IMR-90 (cell line): ENCODE data around the gene COL4A2. TPM values are rescaled to one million over a fixed set of nuclear protein-coding genes. Genes with fewer than 3 reads are reported as not detected.

ENCODE experiments used
- ATAC-seq: fragments of 200-7000 bp; cut with Tn5 transposase; 2 replicates; pipeline ENCODE4 v1.9.1; 2020; ENCODE audit warnings: low read depth, mild to moderate bottlenecking, moderate library complexity
- BruUV-seq: library from RNA; stranded (reverse); fragments of 400-500 nt; replicated peaks from 2 replicates; lab custom pipeline; 2021; lab: Mats Ljungman, UMichigan
- CTCF ChIA-PET: fragments of 300-600 bp; formaldehyde crosslinking; extraction: SDS; loops from one replicate; lab custom pipeline; 2021; ENCODE audit warnings: antibody characterized with exemption; lab: Yijun Ruan, JAX
- POLR2A ChIA-PET: fragments of 300-600 bp; sonication (Branson Sonifier 250); formaldehyde crosslinking; loops from one replicate; lab custom pipeline; 2022; ENCODE audit warnings: antibody characterized with exemption; ENCODE audit not compliant: unreplicated experiment; lab: Charles Lee
- DNase-seq: peaks from one replicate; pipeline ENCODE4 v3.0.0; 2013
- H2AFZ ChIP-seq: replicated peaks from 2 replicates; pipeline ENCODE3; 2013; ENCODE audit warnings: low read length, mild to moderate bottlenecking; ENCODE audit not compliant: poor library complexity
- H2AK5ac ChIP-seq: 2 replicates; pipeline ENCODE4 v1.6.1; 2013; ENCODE audit warnings: low read depth, low read length, inconsistent platforms
- H2AK9ac ChIP-seq: replicated peaks from 2 replicates; pipeline ENCODE3; 2013; ENCODE audit warnings: mild to moderate bottlenecking, low read depth, low read length, moderate library complexity; ENCODE audit not compliant: poor library complexity
- H2BK120ac ChIP-seq: 2 replicates; pipeline ENCODE4 v1.6.1; 2013; ENCODE audit warnings: low read depth, low read length, inconsistent platforms
- H2BK15ac ChIP-seq: 3 replicates; pipeline ENCODE4 v1.6.1; 2013; ENCODE audit warnings: low read depth, low read length, inconsistent platforms
- H2BK20ac ChIP-seq: 2 replicates; pipeline ENCODE4 v1.6.1; 2013; ENCODE audit warnings: low read depth, mild to moderate bottlenecking, inconsistent platforms, low read length, moderate library complexity
- H2BK5ac ChIP-seq: 2 replicates; pipeline ENCODE4 v1.6.1; 2013; ENCODE audit warnings: mild to moderate bottlenecking, low read depth, low read length, inconsistent platforms; ENCODE audit not compliant: poor library complexity, severe bottlenecking
- H3K14ac ChIP-seq: replicated peaks from 2 replicates; pipeline ENCODE4 v1.6.1; 2013; ENCODE audit warnings: low read depth, low read length, inconsistent platforms
- H3K18ac ChIP-seq: 2 replicates; pipeline ENCODE4 v1.6.1; 2013; ENCODE audit warnings: low read depth, low read length, control low read depth
- H3K23ac ChIP-seq: 2 replicates; pipeline ENCODE4 v1.6.1; 2013; ENCODE audit warnings: low read depth, low read length, inconsistent platforms
- H3K27ac ChIP-seq: 2 replicates; pipeline ENCODE4 v1.5.1; 2013; ENCODE audit warnings: mild to moderate bottlenecking, control low read depth, low read length; ENCODE audit not compliant: insufficient read depth
- H3K27me3 ChIP-seq: 2 replicates; pipeline ENCODE4 v1.6.1; 2013; ENCODE audit warnings: low read length; ENCODE audit not compliant: control insufficient read depth, insufficient read depth
- H3K36me3 ChIP-seq: 2 replicates; pipeline ENCODE4 v1.6.1; 2013; ENCODE audit warnings: low read length, mixed read lengths; ENCODE audit not compliant: control insufficient read depth, insufficient read depth
- H3K4ac ChIP-seq: 2 replicates; pipeline ENCODE4 v1.6.1; 2013; ENCODE audit warnings: low read depth, low read length, inconsistent platforms
- H3K4me1 ChIP-seq: 2 replicates; pipeline ENCODE4 v1.6.1; 2013; ENCODE audit warnings: low read length, mixed read lengths; ENCODE audit not compliant: control insufficient read depth, insufficient read depth
- H3K4me2 ChIP-seq: 2 replicates; pipeline ENCODE4 v1.6.1; 2013; ENCODE audit warnings: low read depth, mild to moderate bottlenecking, control low read depth, low read length, moderate library complexity
- H3K4me3 ChIP-seq: 2 replicates; pipeline ENCODE4 v1.5.1; 2013; ENCODE audit warnings: low read depth, mild to moderate bottlenecking, control low read depth, low read length, moderate library complexity; ENCODE audit not compliant: insufficient read depth
- H3K56ac ChIP-seq: 2 replicates; pipeline ENCODE4 v1.6.1; 2013; ENCODE audit warnings: low read length, inconsistent platforms; ENCODE audit not compliant: insufficient read depth; ENCODE audit errors: extremely low read depth
- H3K79me1 ChIP-seq, 2 experiments: 2 replicates each; pipeline ENCODE4 v1.6.1; 2013; ENCODE audit warnings: low read length in 2 of 2, inconsistent platforms in 1 of 2, low read depth in 1 of 2
- H3K9ac ChIP-seq: 2 replicates; pipeline ENCODE4 v1.6.1; 2013; ENCODE audit warnings: low read depth, low read length, control low read depth
- H3K9me1 ChIP-seq: 2 replicates; pipeline ENCODE4 v1.6.1; 2013; ENCODE audit warnings: low read length, inconsistent platforms; ENCODE audit not compliant: insufficient read depth
- H3K9me3 ChIP-seq: 2 replicates; pipeline ENCODE4 v1.6.1; 2013; ENCODE audit warnings: low read length; ENCODE audit not compliant: control insufficient read depth, insufficient read depth
- H4K20me1 ChIP-seq: 2 replicates; pipeline ENCODE4 v1.6.1; 2013; ENCODE audit warnings: low read length, inconsistent platforms; ENCODE audit not compliant: insufficient read depth
- H4K5ac ChIP-seq: 2 replicates; pipeline ENCODE4 v1.6.1; 2013; ENCODE audit warnings: mild to moderate bottlenecking, low read depth, low read length, control low read depth
- H4K8ac ChIP-seq, 2 experiments: 2 replicates each; pipeline ENCODE4 v1.6.1; 2013; ENCODE audit warnings: low read depth in 2 of 2, low read length in 2 of 2, control low read depth in 1 of 2, inconsistent platforms in 1 of 2
- H4K91ac ChIP-seq: 2 replicates; pipeline ENCODE4 v1.6.1; 2013; ENCODE audit warnings: low read depth, low read length, inconsistent platforms; ENCODE audit not compliant: insufficient read depth
- BHLHE40 ChIP-seq: fragments of 150-350 bp; IDR thresholded peaks from 2 replicates; pipeline ENCODE4 v1.6.1; 2016; ENCODE audit warnings: mild to moderate bottlenecking, low read depth, low read length
- CEBPB ChIP-seq: IDR thresholded peaks from 2 replicates; pipeline ENCODE4 v1.6.1; 2012; ENCODE audit warnings: low read depth, low read length, improper control_type of control experiment
- CHD1 ChIP-seq: IDR thresholded peaks from 2 replicates; pipeline ENCODE4 v1.6.1; 2012; ENCODE audit warnings: low read depth, low read length, improper control_type of control experiment
- ELK1 ChIP-seq: fragments of 150-350 bp; IDR thresholded peaks from 2 replicates; pipeline ENCODE4 v1.6.1; 2016; ENCODE audit warnings: low read depth, mild to moderate bottlenecking, low read length, moderate library complexity, borderline replicate concordance
- FOS ChIP-seq: fragments of 150-350 bp; IDR thresholded peaks from 2 replicates; pipeline ENCODE4 v1.6.1; 2016; ENCODE audit warnings: low read depth, low read length
- MAFK ChIP-seq: IDR thresholded peaks from 2 replicates; pipeline ENCODE4 v1.6.1; 2012; ENCODE audit warnings: low read depth, low read length, improper control_type of control experiment
- MAZ ChIP-seq: IDR thresholded peaks from 2 replicates; pipeline ENCODE4 v1.6.1; 2012; ENCODE audit warnings: low read depth, mild to moderate bottlenecking, low read length, improper control_type of control experiment, moderate library complexity, borderline replicate concordance
- MXI1 ChIP-seq: IDR thresholded peaks from 2 replicates; pipeline ENCODE4 v1.6.1; 2012; ENCODE audit warnings: low read depth, mild to moderate bottlenecking, low read length, moderate library complexity, borderline replicate concordance
- NFE2L2 ChIP-seq: fragments of 150-350 bp; IDR thresholded peaks from 2 replicates; pipeline ENCODE4 v1.6.1; 2016; ENCODE audit warnings: low read depth, mild to moderate bottlenecking, low read length
- POLR2A ChIP-seq: IDR thresholded peaks from 2 replicates; pipeline ENCODE4 v1.6.1; 2012; ENCODE audit warnings: mild to moderate bottlenecking, low read depth, low read length
- RAD21 ChIP-seq: IDR thresholded peaks from 2 replicates; pipeline ENCODE4 v1.6.1; 2012; ENCODE audit warnings: low read length, improper control_type of control experiment
- RCOR1 ChIP-seq: IDR thresholded peaks from 2 replicates; pipeline ENCODE4 v1.6.1; 2012; ENCODE audit warnings: mild to moderate bottlenecking, low read length, improper control_type of control experiment; ENCODE audit not compliant: insufficient replicate concordance
- RFX5 ChIP-seq: IDR thresholded peaks from 2 replicates; pipeline ENCODE4 v1.8.0; 2012; ENCODE audit warnings: low read depth, mild to moderate bottlenecking, low read length, moderate library complexity
- SMC3 ChIP-seq: fragments of 150-350 bp; IDR thresholded peaks from 2 replicates; pipeline ENCODE4 v1.6.1; 2016; ENCODE audit warnings: low read depth, mild to moderate bottlenecking, antibody characterized with exemption, low read length, moderate library complexity
- WGBS, 2 experiments: methylation state at CpG; one replicate each; pipeline versions ENCODE4 v1.1.5 to v1.1.7; 2013; ENCODE audit warnings: missing lambda C conversion rate in 2 of 2; ENCODE audit not compliant: insufficient read length in 1 of 2; ENCODE audit errors: extremely low coverage in 2 of 2; 5-methylcytosine and 5-hydroxymethylcytosine counted together
- dilution Hi-C: fragments of 300-500 bp; cut with HindIII; formaldehyde crosslinking; loops from one replicate; pipeline ENCODE4 v1.14.3; 2018; ENCODE audit warnings: low sequenced_read_pairs; ENCODE audit not compliant: unreplicated experiment
- in situ Hi-C: fragments of 300-500 bp; cut with MboI; formaldehyde crosslinking; loops from 3 replicates; pipeline ENCODE4 v1.14.3; 2019; ENCODE audit warnings: low sequenced_read_pairs, inconsistent platforms, mixed read lengths
- intact Hi-C: fragments of 100-400 bp; cut with micrococcal nuclease; formaldehyde crosslinking; loops from 2 replicates; pipeline ENCODE4 v1.10.0; 2022
- polyA plus RNA-seq, 3 experiments: library from polyadenylated mRNA; depleted of rRNA; stranded (reverse); fragments of >200 nt; gene quantifications; 2 replicates each; pipeline ENCODE4 v1.2.3, GENCODE V29; 2012; ENCODE audit warnings: low replicate concordance in 1 of 3
- total RNA-seq: library from RNA; depleted of rRNA; stranded (reverse); fragments of >200 nt; gene quantifications from 2 replicates; pipeline ENCODE4 v1.2.3, GENCODE V29; 2012
- TF ChIP-seq, protein P1 (sequence below): conservative IDR thresholded peaks from 2 replicates; pipeline ENCODE4 v1.5.1; 2012; ENCODE audit warnings: mild to moderate bottlenecking, low read depth, low read length, improper control_type of control experiment
- TF ChIP-seq, protein P2 (sequence below): fragments of 150-350 bp; IDR thresholded peaks from 2 replicates; pipeline ENCODE4 v1.6.1; 2017; ENCODE audit warnings: mild to moderate bottlenecking, antibody characterized with exemption, low read length, low read depth

COL4A2 gene
- total and polyA plus RNA-seq, 2 of the 4 experiments (the other 2 are of a cell fraction): 90.7 to 457 TPM

DNA sequence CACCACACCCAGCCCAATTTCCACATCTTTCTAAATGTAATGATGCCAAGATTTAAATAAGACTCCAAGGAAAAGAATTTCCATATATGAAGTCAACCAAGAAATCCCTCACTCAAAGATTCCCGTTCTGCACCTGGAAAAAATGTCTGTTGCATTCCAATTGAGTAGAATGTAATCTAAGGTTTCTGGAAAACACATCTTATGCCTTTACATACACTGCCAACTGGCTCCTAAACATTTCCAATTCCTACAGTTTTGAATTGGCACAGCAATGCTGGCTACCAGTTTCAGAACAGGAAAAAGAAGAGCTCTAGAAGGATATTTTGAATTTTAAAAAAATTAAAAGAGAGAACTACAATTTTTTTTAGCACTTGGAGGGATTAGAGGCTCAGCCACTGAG lies 43.0 kb downstream of the COL4A2 start:
- in situ Hi-C loops: no loop called here
- BruUV-seq: no TSS peak
- no peak overlapping the region for H3K27ac ChIP-seq

More for the DNA sequence above, 43.0 kb downstream of the COL4A2 start:
- H3K4me3 ChIP-seq: no peak overlapping the region
- no peak overlapping the region for H2BK15ac ChIP-seq
- H2AFZ ChIP-seq: no peak overlapping the region
- TF ChIP-seq RCOR1 (no peak), MXI1 (no peak), FOS (no peak), NFE2L2 (no peak), BHLHE40 (no peak), MAFK (no peak), ELK1 (no peak), POLR2A (no peak), RAD21 (no peak), SMC3 (no peak), MAZ (no peak), CHD1 (no peak), RFX5 (no peak), CEBPB (no peak)
- TF ChIP-seq, protein P1, sequence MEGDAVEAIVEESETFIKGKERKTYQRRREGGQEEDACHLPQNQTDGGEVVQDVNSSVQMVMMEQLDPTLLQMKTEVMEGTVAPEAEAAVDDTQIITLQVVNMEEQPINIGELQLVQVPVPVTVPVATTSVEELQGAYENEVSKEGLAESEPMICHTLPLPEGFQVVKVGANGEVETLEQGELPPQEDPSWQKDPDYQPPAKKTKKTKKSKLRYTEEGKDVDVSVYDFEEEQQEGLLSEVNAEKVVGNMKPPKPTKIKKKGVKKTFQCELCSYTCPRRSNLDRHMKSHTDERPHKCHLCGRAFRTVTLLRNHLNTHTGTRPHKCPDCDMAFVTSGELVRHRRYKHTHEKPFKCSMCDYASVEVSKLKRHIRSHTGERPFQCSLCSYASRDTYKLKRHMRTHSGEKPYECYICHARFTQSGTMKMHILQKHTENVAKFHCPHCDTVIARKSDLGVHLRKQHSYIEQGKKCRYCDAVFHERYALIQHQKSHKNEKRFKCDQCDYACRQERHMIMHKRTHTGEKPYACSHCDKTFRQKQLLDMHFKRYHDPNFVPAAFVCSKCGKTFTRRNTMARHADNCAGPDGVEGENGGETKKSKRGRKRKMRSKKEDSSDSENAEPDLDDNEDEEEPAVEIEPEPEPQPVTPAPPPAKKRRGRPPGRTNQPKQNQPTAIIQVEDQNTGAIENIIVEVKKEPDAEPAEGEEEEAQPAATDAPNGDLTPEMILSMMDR: no peak
- TF ChIP-seq, protein P2, sequence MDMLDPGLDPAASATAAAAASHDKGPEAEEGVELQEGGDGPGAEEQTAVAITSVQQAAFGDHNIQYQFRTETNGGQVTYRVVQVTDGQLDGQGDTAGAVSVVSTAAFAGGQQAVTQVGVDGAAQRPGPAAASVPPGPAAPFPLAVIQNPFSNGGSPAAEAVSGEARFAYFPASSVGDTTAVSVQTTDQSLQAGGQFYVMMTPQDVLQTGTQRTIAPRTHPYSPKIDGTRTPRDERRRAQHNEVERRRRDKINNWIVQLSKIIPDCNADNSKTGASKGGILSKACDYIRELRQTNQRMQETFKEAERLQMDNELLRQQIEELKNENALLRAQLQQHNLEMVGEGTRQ: no peak
- H4K8ac ChIP-seq: no peak overlapping the region
- H2AK9ac ChIP-seq: no peak overlapping the region
- DNase-seq: no peak
- dilution Hi-C loops (no loop called here), intact Hi-C loops (no loop called here)
- H3K4ac ChIP-seq: no peak overlapping the region
- H2AK5ac ChIP-seq: no peak overlapping the region
- H4K20me1 ChIP-seq: peaks cover 59% of the 10 kb centered on the region
- no CpG with 5 or more reads among the region's 1 CpG for WGBS, 2 experiments
- H2BK120ac ChIP-seq: no peak overlapping the region
- H3K4me2 ChIP-seq: no peak overlapping the region
- no peaks in the 10 kb centered on the region for H3K9me3 ChIP-seq
- POLR2A ChIA-PET: no interaction called here
- H3K27me3 ChIP-seq: no peaks in the 10 kb centered on the region
- H3K23ac ChIP-seq: no peak overlapping the region
- H2BK20ac ChIP-seq: no peak overlapping the region
- H4K5ac ChIP-seq: no peak overlapping the region
- no peak overlapping the region for H3K56ac ChIP-seq
- no peak overlapping the region for H2BK5ac ChIP-seq
- peaks cover 58% of the 10 kb centered on the region for H3K9me1 ChIP-seq
- H3K9ac ChIP-seq: no peak overlapping the region
- no peak overlapping the region for H3K18ac ChIP-seq
- H3K4me1 ChIP-seq: peaks cover 25% of the 10 kb centered on the region
- H4K91ac ChIP-seq: no peak overlapping the region
- ATAC-seq: no peak
- CTCF ChIA-PET: interaction anchor here (1.3 kb wide), 1 partner anchor 102 kb away, joined by 3 read pairs; no protein-coding TSS in a partner anchor
- no peak overlapping the region for H3K14ac ChIP-seq
- H3K36me3 ChIP-seq: peaks cover 24% of the 10 kb centered on the region
- peaks cover 42 to 95% of the 10 kb centered on the region in 2 experiments for H3K79me1 ChIP-seq
